Left renal pelvis (tissue), 4 donors: Measurements from ENCODE around the gene NUDT16L1. TPM values are rescaled to one million over a fixed set of nuclear protein-coding genes. Genes with fewer than 3 reads are reported as not detected.

Experiments used
- DNase-seq, 4 donors: peaks; one replicate each; pipeline ENCODE4 v3.0.0-alpha.2; 2013; ENCODE audit warnings: low read depth in 4 of 4, low spot score in 3 of 4
- polyA plus RNA-seq, 4 donors: library from polyadenylated mRNA; unstranded; fragments of 120-200 nt; gene quantifications; one replicate each; pipeline ENCODE4 v1.2.1, GENCODE V29; 2013; ENCODE audit not compliant: insufficient read length in 4 of 4

NUDT16L1 gene
- polyA plus RNA-seq, 4 donors = 27.0 to 54.6 (median 35.6) TPM

GRCh38 chr16:4663777-4664465 lies 29.4 kb upstream of the NUDT16L1 start:
- no peak for DNase-seq

GRCh38 chr16:4664538-4665418 lies 28.6 kb upstream of the NUDT16L1 start:
- no peak for DNase-seq

- no peak for DNase-seq
These were observed 26.7 kb upstream of the NUDT16L1 start for GRCh38 chr16:4666537-4667202.

- no peak for DNase-seq
These were observed 26.0 kb upstream of the NUDT16L1 start for GRCh38 chr16:4667203-4667963.

- DNase-seq = no peak
These were observed 24.9 kb upstream of the NUDT16L1 start for GRCh38 chr16:4668313-4668960.

GRCh38 chr16:4673387-4674046 lies 19.8 kb upstream of the NUDT16L1 start:
- no peak for DNase-seq

GRCh38 chr16:4674926-4675530 lies 18.3 kb upstream of the NUDT16L1 start:
- no peak for DNase-seq

- DNase-seq = no peak
These were observed 17.2 kb upstream of the NUDT16L1 start for GRCh38 chr16:4675864-4676786.

- no peak for DNase-seq
These were observed 16.5 kb upstream of the NUDT16L1 start for GRCh38 chr16:4676831-4677230.

- DNase-seq = no peak
These were observed 16.0 kb upstream of the NUDT16L1 start for GRCh38 chr16:4677390-4677789.

- DNase-seq = no peak
These were observed 15.4 kb upstream of the NUDT16L1 start for GRCh38 chr16:4677994-4678393.

- DNase-seq = no peak
These were observed 14.8 kb upstream of the NUDT16L1 start for GRCh38 chr16:4678596-4678995.

GRCh38 chr16:4679156-4679849 lies 14.1 kb upstream of the NUDT16L1 start:
- DNase-seq = no peak

- DNase-seq = no peak
These were observed 13.3 kb upstream of the NUDT16L1 start for GRCh38 chr16:4679850-4680636.

GRCh38 chr16:4680673-4681470 lies 12.5 kb upstream of the NUDT16L1 start:
- no peak for DNase-seq
